ENCODE data around the gene RASGRF1.
"Not testable (repeated sequence)": the region's sequence is repeated elsewhere in the genome, so short reads cannot be mapped to it uniquely, and the experiment has no call there.

RASGRF1 gene

DNA sequence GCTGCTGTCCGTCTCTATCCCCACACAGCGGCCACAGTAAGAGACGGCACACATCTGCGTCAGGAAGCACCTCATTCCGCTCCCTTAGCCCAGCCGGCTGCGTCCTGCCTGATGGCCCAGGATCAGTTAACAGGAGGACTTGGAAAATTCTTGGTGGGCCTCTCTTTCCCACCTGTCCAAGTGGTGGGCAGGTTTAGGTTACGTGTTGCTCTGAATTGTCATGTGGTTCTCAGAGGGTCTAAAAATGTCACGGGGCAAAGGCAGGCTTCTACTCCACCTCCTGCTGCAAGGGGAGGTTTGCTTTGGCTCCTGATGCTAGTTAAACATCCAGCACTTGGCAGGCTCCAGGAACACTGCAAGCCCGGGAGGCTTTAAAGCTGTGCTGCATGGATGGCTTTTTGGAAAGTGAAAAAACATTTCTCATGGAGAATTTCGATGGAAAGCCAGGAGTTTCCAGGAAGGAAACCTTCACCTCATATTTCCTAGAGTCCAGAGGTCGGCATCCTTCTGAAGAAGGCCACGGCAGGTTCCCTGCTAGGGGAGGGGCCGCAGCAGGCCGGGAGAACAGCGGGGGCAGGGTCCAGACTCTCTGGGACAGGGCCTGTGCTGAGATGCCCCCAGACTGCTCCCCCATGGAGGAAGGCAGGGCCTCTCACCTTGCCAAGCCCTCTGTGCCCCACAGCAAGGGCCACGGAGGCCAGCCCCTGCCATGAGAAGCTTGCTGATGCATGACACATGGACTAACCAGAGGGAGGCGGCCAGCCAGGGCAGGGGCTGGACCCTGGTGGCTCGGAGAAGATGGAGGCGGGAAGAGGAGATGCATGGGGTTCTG is 156.5 kb downstream of the RASGRF1 start:
- in situ Hi-C loops (cut with MboI; ENCODE audit: low sequenced_read_pairs), result no loop called here

- in situ Hi-C loops (cut with MboI; ENCODE audit: low sequenced_read_pairs), result no loop called here
These were observed 157.3 kb downstream of the RASGRF1 start for GRCh38 chr15:78933187-78933822.

GRCh38 chr15:78932258-78932808 is 158.2 kb downstream of the RASGRF1 start:
- in situ Hi-C loops (cut with MboI; ENCODE audit: low sequenced_read_pairs), result no loop called here

DNA sequence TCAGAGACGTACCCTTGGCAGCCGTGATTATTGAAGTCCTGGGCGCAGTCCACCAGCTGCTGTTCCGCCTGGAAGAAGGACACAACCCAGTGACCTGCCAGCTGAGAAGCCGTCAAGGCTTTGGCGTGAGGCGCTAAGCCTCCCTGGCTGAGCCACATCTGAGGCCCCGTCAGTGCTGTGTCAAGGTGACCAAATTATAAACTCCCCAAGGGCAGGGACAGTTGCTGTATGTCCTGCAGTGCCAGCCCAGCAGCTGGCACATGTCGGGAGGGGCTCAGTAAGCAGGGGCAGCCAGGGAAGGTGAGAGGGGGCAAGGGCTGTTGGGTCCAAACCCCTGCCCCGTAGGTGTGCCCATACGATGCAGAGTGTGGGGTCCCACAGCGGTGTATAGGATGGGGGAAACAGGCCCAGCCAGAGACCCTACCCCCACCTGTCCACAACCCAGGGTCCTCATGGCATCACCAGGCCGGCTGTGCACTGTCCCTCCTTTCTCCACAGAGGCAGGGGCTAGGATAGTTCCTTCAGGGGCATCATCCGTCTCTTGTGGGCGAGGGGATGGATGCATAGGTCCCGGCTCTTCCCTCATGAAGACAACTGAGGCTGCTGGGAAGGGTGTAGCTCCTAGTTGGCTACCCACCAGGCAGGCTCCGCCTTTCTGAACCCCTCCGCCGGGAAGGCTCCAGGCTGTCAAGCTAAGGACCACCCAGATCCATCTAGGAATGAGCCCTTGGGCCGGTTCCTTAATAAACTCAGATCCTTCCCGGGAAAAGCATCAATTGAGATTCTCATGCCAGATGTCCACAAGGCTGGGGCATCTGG is 158.9 kb downstream of the RASGRF1 start:
- in situ Hi-C loops (cut with MboI; ENCODE audit: low sequenced_read_pairs), result no loop called here

GRCh38 chr15:78930577-78931388 is 159.8 kb downstream of the RASGRF1 start:
- in situ Hi-C loops (cut with MboI; ENCODE audit: low sequenced_read_pairs), result no loop called here

- in situ Hi-C loops (cut with MboI; ENCODE audit: low sequenced_read_pairs), result no loop called here
These were observed 160.9 kb downstream of the RASGRF1 start for GRCh38 chr15:78929536-78930264.

DNA sequence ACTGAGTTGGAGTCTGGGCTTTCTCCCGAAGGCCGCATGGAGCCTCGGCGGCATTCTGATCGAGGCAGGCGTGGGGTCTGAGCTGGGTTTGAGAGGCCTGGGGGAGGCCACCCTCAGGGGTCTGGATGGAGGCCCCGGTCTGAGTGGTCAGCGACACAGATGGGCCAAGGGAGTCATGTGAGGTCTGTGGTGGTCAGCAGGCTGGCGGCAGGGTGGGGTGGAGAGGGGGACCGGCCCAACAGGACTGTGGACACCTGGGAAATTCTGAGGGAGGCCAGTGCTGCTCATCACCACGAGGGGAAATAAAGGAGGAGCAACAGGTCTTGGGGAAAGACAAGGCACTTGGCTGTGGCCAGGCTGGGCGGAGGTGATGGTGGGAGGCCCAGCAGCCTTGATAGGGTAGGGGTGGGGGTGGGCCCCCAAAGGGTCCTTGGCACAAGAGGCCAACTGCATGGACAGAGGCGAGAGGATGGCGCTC is 161.9 kb downstream of the RASGRF1 start:
- in situ Hi-C loops (cut with MboI; ENCODE audit: low sequenced_read_pairs), result no loop called here

- in situ Hi-C loops (cut with MboI; ENCODE audit: low sequenced_read_pairs), result not testable (repeated sequence)
These were observed 162.4 kb downstream of the RASGRF1 start for GRCh38 chr15:78928176-78928575.

- in situ Hi-C loops (cut with MboI; ENCODE audit: low sequenced_read_pairs), result no loop called here
These were observed 163.3 kb downstream of the RASGRF1 start for GRCh38 chr15:78927077-78927790.

DNA sequence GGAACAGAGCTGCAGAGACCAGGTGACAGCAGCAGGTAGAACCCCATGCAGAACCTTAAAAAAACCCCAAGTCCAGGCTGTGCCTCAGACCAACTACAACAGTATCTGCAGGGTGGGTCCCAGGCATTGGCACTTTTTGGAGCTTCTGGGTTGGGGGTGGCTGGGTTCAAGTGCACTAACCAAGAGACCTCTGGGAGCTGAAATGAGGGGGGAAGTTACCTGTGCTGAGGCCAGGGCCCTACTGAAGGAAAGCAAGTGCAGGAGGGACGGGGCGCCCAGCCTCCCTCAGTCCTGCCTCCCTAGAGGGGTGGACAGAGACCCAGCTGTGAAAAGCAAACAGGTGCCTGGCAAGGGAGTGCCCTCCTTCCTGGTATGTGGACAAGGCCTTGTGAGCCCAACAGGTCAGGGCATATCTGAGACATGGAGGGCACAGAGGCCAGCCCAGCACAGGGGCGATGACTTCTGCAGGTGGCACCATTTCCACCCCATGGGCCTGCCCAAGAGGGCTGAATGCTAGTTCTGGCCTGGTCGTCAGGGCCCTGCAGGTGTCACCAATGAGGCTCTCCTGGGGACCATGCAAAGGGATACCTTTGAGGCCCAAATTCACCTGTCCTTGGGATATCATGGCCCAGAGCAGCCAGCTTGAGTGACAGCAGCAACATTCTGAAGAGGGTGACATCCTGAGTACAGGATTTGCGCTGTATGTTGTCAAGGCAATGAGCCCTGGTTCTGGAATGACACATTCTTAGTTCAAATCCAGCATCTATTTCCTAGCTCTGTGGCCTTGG is 164.4 kb downstream of the RASGRF1 start:
- in situ Hi-C loops (cut with MboI; ENCODE audit: low sequenced_read_pairs), result no loop called here

GRCh38 chr15:78925076-78925624 is 165.4 kb downstream of the RASGRF1 start:
- in situ Hi-C loops (cut with MboI; ENCODE audit: low sequenced_read_pairs), result no loop called here

DNA sequence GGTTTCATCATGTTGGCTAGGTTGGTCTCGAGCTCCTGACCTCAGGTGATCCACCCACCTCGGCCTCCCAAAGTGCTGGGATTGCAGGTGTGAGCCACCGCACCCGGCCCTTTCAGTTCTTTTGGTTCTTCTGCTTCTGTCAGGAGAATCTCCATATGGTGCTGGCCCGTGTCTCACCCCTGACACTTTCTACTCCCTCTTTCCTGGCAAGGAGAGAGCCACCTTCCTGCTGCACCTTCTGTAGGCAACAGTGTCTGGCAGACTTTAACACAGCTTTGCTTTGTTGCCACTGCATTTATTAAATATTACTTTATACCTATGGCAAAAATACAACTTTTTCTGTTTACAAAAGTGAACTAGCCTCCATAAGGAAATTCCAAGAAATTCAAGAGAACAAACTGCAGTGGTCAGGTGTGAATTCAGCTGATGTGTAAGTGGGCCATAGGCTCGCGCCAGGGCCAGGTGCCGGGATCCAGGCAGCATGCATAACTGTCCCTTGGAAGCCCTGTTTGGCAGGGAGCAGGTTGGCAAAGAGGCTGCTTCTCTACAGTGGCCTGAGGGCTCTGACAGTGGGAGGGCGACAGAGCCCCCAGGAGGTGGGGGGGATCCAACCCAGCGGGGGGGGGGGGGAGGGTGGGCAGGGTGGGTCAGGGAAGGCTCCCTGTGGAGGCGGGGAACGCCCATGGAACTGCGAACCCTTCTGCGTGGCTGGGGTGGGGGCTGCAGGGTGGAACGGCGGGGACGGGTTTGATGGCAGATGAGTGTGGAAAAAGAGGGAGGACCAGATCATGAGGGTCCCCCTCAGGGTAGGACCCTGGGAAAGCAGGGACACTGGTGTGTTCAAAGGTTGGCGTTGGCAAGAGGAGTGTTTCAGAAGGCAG is 166.9 kb downstream of the RASGRF1 start:
- in situ Hi-C loops (cut with MboI; ENCODE audit: low sequenced_read_pairs), result loop anchor here (25.0 kb wide), 1 partner anchor 89 kb away; no protein-coding TSS in a partner anchor

GRCh38 chr15:78923015-78923414 is 167.6 kb downstream of the RASGRF1 start:
- in situ Hi-C loops (cut with MboI; ENCODE audit: low sequenced_read_pairs), result loop anchor here (25.0 kb wide), 1 partner anchor 89 kb away; no protein-coding TSS in a partner anchor

- in situ Hi-C loops (cut with MboI; ENCODE audit: low sequenced_read_pairs), result loop anchor here (25.0 kb wide), 1 partner anchor 90 kb away; no protein-coding TSS in a partner anchor
These were observed 168.1 kb downstream of the RASGRF1 start for GRCh38 chr15:78922527-78922926.

DNA sequence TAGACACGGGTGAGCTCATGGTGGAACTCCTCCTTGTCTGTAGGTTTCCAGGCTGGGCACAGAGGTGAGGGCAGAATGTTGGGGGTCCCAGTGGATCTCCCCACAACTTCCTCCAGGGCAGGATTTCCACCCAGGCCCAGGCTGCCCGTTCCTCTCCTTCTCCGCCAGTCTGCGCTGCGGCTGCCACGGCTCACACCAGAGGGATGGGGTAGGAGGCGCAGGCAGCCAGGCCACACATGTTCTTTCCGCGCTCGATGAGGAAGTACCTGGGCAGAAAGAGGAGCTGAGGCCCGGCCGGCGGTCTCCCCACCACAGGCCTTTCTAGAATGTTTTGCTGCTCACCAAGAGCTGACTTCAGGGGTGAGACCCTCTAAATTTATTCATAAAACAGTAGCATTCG is 168.6 kb downstream of the RASGRF1 start:
- in situ Hi-C loops (cut with MboI; ENCODE audit: low sequenced_read_pairs), result loop anchor here (25.0 kb wide), 1 partner anchor 90 kb away; no protein-coding TSS in a partner anchor

- in situ Hi-C loops (cut with MboI; ENCODE audit: low sequenced_read_pairs), result loop anchor here (25.0 kb wide), 1 partner anchor 91 kb away; no protein-coding TSS in a partner anchor
These were observed 169.1 kb downstream of the RASGRF1 start for GRCh38 chr15:78921517-78921916.
